CD14-positive monocyte (primary cell): Measurements from ENCODE around the gene IER5. TPM values are rescaled to one million over a fixed set of nuclear protein-coding genes. Genes with fewer than 3 reads are reported as not detected.

Experiments
- DNase-seq, 3 donors: peaks; one replicate each; pipeline ENCODE4 v3.0.0-alpha.2; 2011 to 2022
- H2AFZ ChIP-seq: 2 replicates; pipeline ENCODE4 v1.6.0; 2012; ENCODE audit warnings: mild to moderate bottlenecking, low read depth, low read length, inconsistent platforms; ENCODE audit not compliant: insufficient read depth, poor library complexity, severe bottlenecking
- H3K27ac ChIP-seq, 2 donors: 1 replicate in 1 of 2; 2 replicates in 1 of 2; pipeline ENCODE4 v1.5.1; 2012 to 2013; ENCODE audit warnings: low read length in 2 of 2, control low read depth in 1 of 2, inconsistent platforms in 1 of 2, low read depth in 1 of 2, mild to moderate bottlenecking in 1 of 2
- H3K27me3 ChIP-seq, 2 donors: one replicate each; pipeline versions ENCODE4 v1.6.0 to v1.6.1; 2011 to 2013; ENCODE audit warnings: low read length in 2 of 2; ENCODE audit not compliant: control insufficient read depth in 2 of 2, insufficient read depth in 2 of 2
- H3K36me3 ChIP-seq, 2 donors: replicated peaks in 1 of 2; 1 replicate in 1 of 2; 2 replicates in 1 of 2; pipeline versions ENCODE4 v1.5.1 to v1.6.1; 2012 to 2013; ENCODE audit warnings: low read length in 2 of 2, control low read depth in 1 of 2, inconsistent platforms in 1 of 2, mild to moderate bottlenecking in 1 of 2; ENCODE audit not compliant: insufficient read depth in 2 of 2, control insufficient read depth in 1 of 2
- H3K4me1 ChIP-seq, 2 donors: 1 replicate in 1 of 2; 2 replicates in 1 of 2; pipeline versions ENCODE4 v1.5.1 to v1.6.1; 2012 to 2013; ENCODE audit warnings: low read length in 2 of 2, control low read depth in 1 of 2, inconsistent platforms in 1 of 2, mild to moderate bottlenecking in 1 of 2, moderate library complexity in 1 of 2; ENCODE audit not compliant: insufficient read depth in 2 of 2, control insufficient read depth in 1 of 2
- H3K4me2 ChIP-seq: replicated peaks from 2 replicates; pipeline ENCODE3; 2012; ENCODE audit warnings: low read length, moderate library complexity, mild to moderate bottlenecking; ENCODE audit not compliant: poor library complexity, severe bottlenecking; ENCODE audit errors: extremely low read depth
- H3K4me3 ChIP-seq, 3 experiments: fragments of 200-600 bp in 1 of 3; sonication (generic) in 1 of 3; replicated peaks in 1 of 3; 1 replicate in 2 of 3; 2 replicates in 1 of 3; pipeline ENCODE4 v1.5.1; 2011 to 2013; ENCODE audit warnings: low read length in 3 of 3, mild to moderate bottlenecking in 3 of 3, control low read depth in 2 of 3, low read depth in 2 of 3, inconsistent platforms in 1 of 3, moderate library complexity in 1 of 3
- H3K79me2 ChIP-seq: 2 replicates; pipeline ENCODE4 v1.6.0; 2012; ENCODE audit warnings: mild to moderate bottlenecking, control low read depth, inconsistent platforms, low read length, moderate library complexity; ENCODE audit not compliant: insufficient read depth
- H3K9ac ChIP-seq: 2 replicates; pipeline ENCODE4 v1.6.0; 2017; ENCODE audit warnings: low read length, mild to moderate bottlenecking; ENCODE audit not compliant: insufficient read depth, poor library complexity, severe bottlenecking
- H3K9me3 ChIP-seq, 2 donors: replicated peaks in 1 of 2; 1 replicate in 1 of 2; 2 replicates in 1 of 2; pipeline versions ENCODE4 v1.5.1 to v1.6.1; 2012 to 2013; ENCODE audit warnings: low read length in 2 of 2, control low read depth in 1 of 2; ENCODE audit not compliant: control insufficient read depth in 1 of 2, insufficient read depth in 1 of 2
- H4K20me1 ChIP-seq: 2 replicates; pipeline ENCODE4 v1.6.0; 2012; ENCODE audit warnings: mild to moderate bottlenecking, low read length, control low read depth, moderate library complexity; ENCODE audit not compliant: insufficient read depth
- H3K27ac Mint-ChIP-seq, 7 donors: one replicate each; pipeline ENCODE4 v1.8.0; 2020; ENCODE audit warnings: mild to moderate bottlenecking in 7 of 7, mixed read lengths in 7 of 7, moderate library complexity in 6 of 7, inconsistent platforms in 2 of 7
- H3K27me3 Mint-ChIP-seq, 3 donors: one replicate each; pipeline ENCODE4 v1.8.0; 2021 to 2022; ENCODE audit warnings: low read depth in 3 of 3, mild to moderate bottlenecking in 3 of 3, mixed read lengths in 3 of 3, moderate library complexity in 3 of 3, inconsistent platforms in 1 of 3
- H3K36me3 Mint-ChIP-seq, 2 donors: one replicate each; pipeline ENCODE4 v1.8.0; 2020; ENCODE audit warnings: mixed read lengths in 2 of 2, inconsistent platforms in 1 of 2, mild to moderate bottlenecking in 1 of 2
- H3K4me1 Mint-ChIP-seq: one replicate; pipeline ENCODE4 v1.8.0; 2020; ENCODE audit warnings: mild to moderate bottlenecking, mixed read lengths
- H3K4me3 Mint-ChIP-seq, 2 donors: one replicate each; pipeline ENCODE4 v1.8.0; 2020; ENCODE audit warnings: mild to moderate bottlenecking in 2 of 2, mixed read lengths in 2 of 2, moderate library complexity in 1 of 2
- H3K9me3 Mint-ChIP-seq, 7 donors: one replicate each; pipeline ENCODE4 v1.8.0; 2020 to 2022; ENCODE audit warnings: mixed read lengths in 7 of 7, mild to moderate bottlenecking in 6 of 7, moderate library complexity in 6 of 7, inconsistent platforms in 2 of 7
- CTCF ChIP-seq: fragments of 200-600 bp; IDR thresholded peaks from one replicate; pipeline ENCODE4 v1.8.0; 2022; ENCODE audit warnings: antibody characterized with exemption, mild to moderate bottlenecking
- WGBS: methylation state at CpG from one replicate; pipeline ENCODE4 v1.1.5; 2013; ENCODE audit warnings: missing lambda C conversion rate; ENCODE audit not compliant: insufficient coverage; 5-methylcytosine and 5-hydroxymethylcytosine counted together
- intact Hi-C, 2 donors: fragments of 100-400 bp; cut with micrococcal nuclease; formaldehyde crosslinking; loops; one replicate each; pipeline versions ENCODE4 v1.15.0 to v1.15.1; 2023
- polyA plus RNA-seq, 3 donors: library from polyadenylated mRNA; depleted of rRNA in 1 of 3; unstranded in 2 of 3; stranded (reverse) in 1 of 3; fragments of 300-500 nt in 2 of 3; fragments of >200 nt in 1 of 3; fragmentation: Illumina TruSeq in 2 of 3; gene quantifications; 1 replicate in 2 of 3; 2 replicates in 1 of 3; pipeline ENCODE4 v1.2.3, GENCODE V29; 2012 to 2021

The IER5 gene
- polyA plus RNA-seq, 3 donors: 13.7 to 110 (median 29.0) TPM

GRCh38 chr1:181081395-181081794 is 7.1 kb upstream of the IER5 start:
- H3K27ac ChIP-seq: peak overlapping the region in 1 of 2 donors; percentile 22
- WGBS: 93% methylated on average over 2 of the region's 3 CpGs
- DNase-seq: no peak
- no peak for TF ChIP-seq CTCF
- Mint-ChIP-seq H3K27me3 (peaks cover 0 to 2% (median 0%) of the 10 kb centered on the region in 3 donors), H3K4me1 (peaks cover 31% of the 10 kb centered on the region), H3K9me3 (peaks cover 0 to 2% (median 0%) of the 10 kb centered on the region in 7 donors), H3K4me3 (no peak overlapping the region), H3K36me3 (no peaks in the 10 kb centered on the region), H3K27ac (no peak overlapping the region)
- H3K4me2 ChIP-seq: no peak overlapping the region
- H4K20me1 ChIP-seq: no peaks in the 10 kb centered on the region
- H3K4me1 ChIP-seq: peaks cover 25 to 32% of the 10 kb centered on the region in 2 donors
- H3K36me3 ChIP-seq: no peaks in the 10 kb centered on the region
- no peak overlapping the region for H2AFZ ChIP-seq
- H3K9ac ChIP-seq: no peak overlapping the region
- H3K9me3 ChIP-seq: no peaks in the 10 kb centered on the region
- no peaks in the 10 kb centered on the region for H3K79me2 ChIP-seq
- H3K27me3 ChIP-seq: no peaks in the 10 kb centered on the region
- intact Hi-C loops: loop anchor here in 1 of 2 donors (5.0 to 10.0 kb wide), 2 partner anchors 47 to 61 kb away; partner anchors contain the start of gene MR1
- no peak overlapping the region for H3K4me3 ChIP-seq

GRCh38 chr1:181083842-181084605 is 4.5 kb upstream of the IER5 start:
- H3K4me3 ChIP-seq: no peak overlapping the region
- H4K20me1 ChIP-seq: peaks cover 10% of the 10 kb centered on the region
- Mint-ChIP-seq H3K9me3 (peaks cover 0 to 2% (median 0%) of the 10 kb centered on the region in 7 donors), H3K4me1 (peaks cover 48% of the 10 kb centered on the region), H3K4me3 (no peak overlapping the region), H3K27ac (peak overlapping the region in 6 of 7 donors; percentile 0 to 76 (median 56)), H3K36me3 (no peaks in the 10 kb centered on the region), H3K27me3 (no peaks in the 10 kb centered on the region)
- H3K27me3 ChIP-seq: no peaks in the 10 kb centered on the region
- 22% methylated on average over 3 of the region's 6 CpGs for WGBS
- no peaks in the 10 kb centered on the region for H3K36me3 ChIP-seq
- H3K4me1 ChIP-seq: peaks cover 44 to 53% of the 10 kb centered on the region in 2 donors
- H3K4me2 ChIP-seq: no peak overlapping the region
- TF ChIP-seq CTCF: peak; percentile 68
- H3K79me2 ChIP-seq: peaks cover 14% of the 10 kb centered on the region
- H3K9ac ChIP-seq: no peak overlapping the region
- no peaks in the 10 kb centered on the region for H3K9me3 ChIP-seq
- peak; percentile 77 to 87 (median 83) for DNase-seq
- intact Hi-C loops: loop anchor here in 1 of 2 donors (2.0 to 10.0 kb wide), 3 partner anchors 45 to 58 kb away; partner anchors contain the start of gene MR1
- no peak overlapping the region for H2AFZ ChIP-seq
- peak overlapping the region; percentile 16 to 39 for H3K27ac ChIP-seq
